CD4-positive, alpha-beta T cell treated with Interleukin-17A for 1 hour (primary cell): ENCODE measurements around the gene PSMF1.

Source experiments
- DNase-seq: peaks from one replicate; pipeline ENCODE4 v3.0.0-alpha.2; 2020

Gene PSMF1

GRCh38 chr20:1195226-1195625 lies 76.8 kb downstream of the PSMF1 start:
- DNase-seq: no peak

- DNase-seq: no peak
Observed at GRCh38 chr20:1196634-1197033, 78.2 kb downstream of the PSMF1 start.

- DNase-seq: no peak
Observed at GRCh38 chr20:1197801-1198200, 79.4 kb downstream of the PSMF1 start.

- no peak for DNase-seq
Observed at GRCh38 chr20:1198751-1199150, 80.3 kb downstream of the PSMF1 start.

GRCh38 chr20:1199212-1199873 lies 80.9 kb downstream of the PSMF1 start:
- no peak for DNase-seq

- DNase-seq: no peak
Observed at GRCh38 chr20:1199964-1200363, 81.6 kb downstream of the PSMF1 start.

GRCh38 chr20:1202762-1203504 lies 84.5 kb downstream of the PSMF1 start, which contains the start of gene C20orf202:
TSS of gene C20orf202 (plus strand) at chr20:1203454. CDS start at chr20:1203586, 132 bp downstream.
- no peak for DNase-seq

GRCh38 chr20:1203630-1204029 lies 85.2 kb downstream of the PSMF1 start:
- DNase-seq: no peak

GRCh38 chr20:1204113-1204512 lies 85.7 kb downstream of the PSMF1 start:
- DNase-seq: no peak

GRCh38 chr20:1204576-1204975 lies 86.2 kb downstream of the PSMF1 start:
- DNase-seq: no peak

- no peak for DNase-seq
Observed at GRCh38 chr20:1205802-1206201, 87.4 kb downstream of the PSMF1 start.

GRCh38 chr20:1206366-1207148 lies 88.2 kb downstream of the PSMF1 start:
- no peak for DNase-seq

GRCh38 chr20:1207293-1207878 lies 89.0 kb downstream of the PSMF1 start:
- no peak for DNase-seq

- no peak for DNase-seq
Observed at GRCh38 chr20:1209447-1210387, 91.3 kb downstream of the PSMF1 start.

GRCh38 chr20:1210501-1210900 lies 92.1 kb downstream of the PSMF1 start:
- no peak for DNase-seq

GRCh38 chr20:1212023-1212422 lies 93.6 kb downstream of the PSMF1 start:
- DNase-seq: no peak

GRCh38 chr20:1212607-1213396 lies 94.4 kb downstream of the PSMF1 start:
- DNase-seq: peak; percentile 75

- DNase-seq: no peak
Observed at GRCh38 chr20:1214838-1215261, 96.4 kb downstream of the PSMF1 start.

GRCh38 chr20:1215386-1216170 lies 97.2 kb downstream of the PSMF1 start:
- DNase-seq: peak; percentile 34
